ENCODE data around the gene NAPG. TPM values are rescaled to one million over a fixed set of nuclear protein-coding genes. Genes with fewer than 3 reads are reported as not detected.

Gene NAPG
- total RNA-seq, 3 donors from 2014 or later (not counting 1 experiment from before 2014, with no cell fraction given), result 34.3 to 62.5 (median 48.7) TPM

DNA sequence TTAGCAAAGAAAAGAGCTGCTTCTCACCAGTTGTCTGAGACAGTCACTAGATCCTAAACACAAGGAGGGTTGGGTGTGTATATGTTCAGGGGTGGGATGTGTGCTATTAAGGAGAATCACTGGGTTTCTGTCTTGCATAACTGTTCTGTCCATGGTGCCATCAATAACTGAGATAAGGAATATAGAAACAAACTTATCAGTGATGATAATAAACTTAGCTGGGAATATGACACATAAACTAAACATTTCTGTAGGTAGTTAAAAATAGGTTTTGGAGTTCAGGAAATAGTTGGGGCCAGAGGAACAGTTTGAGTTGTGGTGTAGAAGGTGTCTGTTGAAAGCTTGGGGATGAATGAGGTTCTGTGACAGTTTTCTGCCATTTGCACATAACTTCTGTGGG is 17.4 kb downstream of the NAPG start:
- no peaks in the 10 kb centered on the region for H3K27me3 ChIP-seq (ENCODE audit: control insufficient read depth, insufficient read depth, low read length)
- DNase-seq (no peak), ATAC-seq (no peak)
- Mint-ChIP-seq H3K27me3 (ENCODE audit: low read depth in 2 of 2) (no peaks in the 10 kb centered on the region), H3K36me3 (peaks cover 27% of the 10 kb centered on the region), H3K4me1 (peaks cover 6% of the 10 kb centered on the region in 2 donors), H3K27ac (peak overlapping the region in 1 of 2 donors; percentile 33), H3K4me3 (no peak overlapping the region), H3K9me3 (no peaks in the 10 kb centered on the region)
- peaks cover 73% of the 10 kb centered on the region for H3K36me3 ChIP-seq (ENCODE audit: control insufficient read depth, insufficient read depth, low read length)
- H3K4me3 ChIP-seq (ENCODE audit: low read length), result no peak overlapping the region
- H3K27ac ChIP-seq (ENCODE audit: low read length), result no peak overlapping the region
- no peaks in the 10 kb centered on the region for H3K9me3 ChIP-seq (ENCODE audit: control insufficient read depth, insufficient read depth, low read length)
- H3K4me1 ChIP-seq (ENCODE audit: control insufficient read depth, insufficient read depth, low read length), result no peaks in the 10 kb centered on the region
- intact Hi-C loops (cut with micrococcal nuclease), result no loop called here
- no peak for TF ChIP-seq CTCF (IDR thresholded peaks at IDR 0.05)

GRCh38 chr18:10544093-10544748 is 18.4 kb downstream of the NAPG start:
- peaks cover 0 to 6% of the 10 kb centered on the region in 2 donors for H3K4me1 Mint-ChIP-seq
- Histone ChIP-seq H3K4me1 (ENCODE audit: control insufficient read depth, insufficient read depth, low read length) (no peaks in the 10 kb centered on the region), H3K27me3 (ENCODE audit: control insufficient read depth, insufficient read depth, low read length) (no peaks in the 10 kb centered on the region), H3K27ac (ENCODE audit: low read length) (no peak overlapping the region), H3K9me3 (ENCODE audit: control insufficient read depth, insufficient read depth, low read length) (no peaks in the 10 kb centered on the region), H3K36me3 (ENCODE audit: control insufficient read depth, insufficient read depth, low read length) (peaks cover 75% of the 10 kb centered on the region), H3K4me3 (ENCODE audit: low read length) (no peak overlapping the region)
- intact Hi-C loops (cut with micrococcal nuclease), result no loop called here
- H3K27me3 Mint-ChIP-seq (ENCODE audit: low read depth in 2 of 2), result no peaks in the 10 kb centered on the region
- 98% methylated on average over 8 of the region's 9 CpGs for WGBS (ENCODE audit: insufficient coverage)
- ATAC-seq (no peak), DNase-seq (no peak)
- no peaks in the 10 kb centered on the region for H3K9me3 Mint-ChIP-seq
- no peak for TF ChIP-seq CTCF (IDR thresholded peaks at IDR 0.05)
- H3K36me3 Mint-ChIP-seq, result peaks cover 30% of the 10 kb centered on the region
- no peak overlapping the region for H3K4me3 Mint-ChIP-seq
- H3K27ac Mint-ChIP-seq, result no peak overlapping the region

- no peak for TF ChIP-seq CTCF (IDR thresholded peaks at IDR 0.05)
- no peak for DNase-seq
- Histone ChIP-seq H3K4me1 (ENCODE audit: control insufficient read depth, insufficient read depth, low read length) (no peaks in the 10 kb centered on the region), H3K36me3 (ENCODE audit: control insufficient read depth, insufficient read depth, low read length) (peaks cover 73% of the 10 kb centered on the region), H3K9me3 (ENCODE audit: control insufficient read depth, insufficient read depth, low read length) (no peaks in the 10 kb centered on the region), H3K27ac (ENCODE audit: low read length) (no peak overlapping the region), H3K4me3 (ENCODE audit: low read length) (no peak overlapping the region), H3K27me3 (ENCODE audit: control insufficient read depth, insufficient read depth, low read length) (no peaks in the 10 kb centered on the region)
- H3K36me3 Mint-ChIP-seq, result peaks cover 35% of the 10 kb centered on the region
- ATAC-seq, result no peak
- intact Hi-C loops (cut with micrococcal nuclease), result no loop called here
- H3K27me3 Mint-ChIP-seq (ENCODE audit: low read depth in 2 of 2), result no peaks in the 10 kb centered on the region
- H3K4me1 Mint-ChIP-seq, result peaks cover 0 to 6% of the 10 kb centered on the region in 2 donors
- no peak overlapping the region for H3K27ac Mint-ChIP-seq
- 89% methylated on average over 7 of the region's 7 CpGs for WGBS (ENCODE audit: insufficient coverage)
- no peaks in the 10 kb centered on the region for H3K9me3 Mint-ChIP-seq
- no peak overlapping the region for H3K4me3 Mint-ChIP-seq
These were observed 20.9 kb downstream of the NAPG start for GRCh38 chr18:10546557-10547300.
